ENCODE data around the gene UST.

UST gene

DNA sequence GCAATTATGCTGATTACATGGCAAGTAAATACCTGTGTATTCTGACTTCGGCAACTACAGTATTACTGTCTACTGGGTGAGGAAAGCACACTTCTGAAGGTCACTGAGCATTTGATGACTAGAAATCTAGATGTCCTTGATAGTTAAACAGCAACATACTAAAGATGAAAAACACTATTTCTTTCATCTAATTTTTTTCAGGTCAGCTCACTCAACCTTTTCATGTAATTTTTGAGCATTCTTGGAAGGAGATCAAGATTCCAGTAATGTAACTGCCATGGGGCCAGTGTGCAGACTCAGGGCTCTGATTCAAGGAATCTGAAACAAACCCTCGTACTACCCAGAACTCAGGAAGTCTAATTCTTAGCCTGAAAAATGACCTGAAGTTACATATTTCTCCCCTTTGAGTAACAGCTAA lies 348.1 kb downstream of the UST start:
- Histone ChIP-seq H2BK15ac (ENCODE audit: low read length) (no peak overlapping the region), H3K4ac (ENCODE audit: low read length) (no peak overlapping the region), H3K4me1 (ENCODE audit: control insufficient read depth in 2 of 2, insufficient read depth in 1 of 2, low read depth in 1 of 2, low read length in 2 of 2) (peaks cover 0 to 3% of the 10 kb centered on the region in 2 donors), H3K18ac (ENCODE audit: low read length) (no peak overlapping the region), H2BK120ac (ENCODE audit: low read depth, low read length) (no peak overlapping the region), H4K8ac (ENCODE audit: low read depth, low read length) (no peak overlapping the region), H2BK12ac (ENCODE audit: low read length) (no peak overlapping the region), H3K4me3 (ENCODE audit: low read length in 2 of 2) (no peak overlapping the region), H3K9ac (ENCODE audit: low read depth, low read length, poor library complexity) (no peak overlapping the region), H4K91ac (ENCODE audit: low read depth, low read length, poor library complexity) (no peak overlapping the region), H3K36me3 (replicated peaks in 1 of 2; ENCODE audit: control insufficient read depth in 2 of 2, insufficient read depth in 2 of 2, low read length in 2 of 2) (no peaks in the 10 kb centered on the region), H3K23ac (ENCODE audit: low read depth, low read length, poor library complexity) (no peak overlapping the region), H3K79me1 (ENCODE audit: low read depth, low read length) (no peaks in the 10 kb centered on the region), H3K14ac (ENCODE audit: low read length) (no peak overlapping the region), H3K4me2 (ENCODE audit: insufficient read depth, low read length, poor library complexity, severe bottlenecking) (no peak overlapping the region), H3K9me3 (replicated peaks in 1 of 2; ENCODE audit: control insufficient read depth in 2 of 2, insufficient read depth in 1 of 2, low read depth in 1 of 2, low read length in 2 of 2) (peaks cover 5 to 11% of the 10 kb centered on the region in 2 donors), H3K27me3 (ENCODE audit: control insufficient read depth in 3 of 3, insufficient read depth in 3 of 3, low read depth in 1 of 3, low read length in 3 of 3) (peaks cover 0 to 4% (median 0%) of the 10 kb centered on the region in 3 experiments), H3K27ac (replicated peaks; ENCODE audit: low read length) (no peak overlapping the region), H2AK5ac (ENCODE audit: low read depth, low read length) (no peak overlapping the region), H2AFZ (ENCODE audit: low read length) (no peak overlapping the region), H2BK5ac (ENCODE audit: low read length) (no peak overlapping the region)
- WGBS, 2 donors (ENCODE audit: extremely low coverage in 2 of 2, insufficient read length in 2 of 2, insufficient replicate concordance in 1 of 2), result no CpG with 5 or more reads among the region's 2 CpGs
- no peak for DNase-seq (ENCODE audit: low spot score)

GRCh38 chr6:149095842-149096241 lies 349.0 kb downstream of the UST start:
- H4K91ac ChIP-seq (ENCODE audit: low read depth, low read length, poor library complexity), result no peak overlapping the region
- H3K36me3 ChIP-seq (replicated peaks in 1 of 2; ENCODE audit: control insufficient read depth in 2 of 2, insufficient read depth in 2 of 2, low read length in 2 of 2), result no peaks in the 10 kb centered on the region
- H3K4me3 ChIP-seq (ENCODE audit: low read length in 2 of 2), result no peak overlapping the region
- no peak overlapping the region for H2AFZ ChIP-seq (ENCODE audit: low read length)
- no peak overlapping the region for H2BK5ac ChIP-seq (ENCODE audit: low read length)
- H3K27ac ChIP-seq (replicated peaks; ENCODE audit: low read length), result no peak overlapping the region
- H3K4ac ChIP-seq (ENCODE audit: low read length), result no peak overlapping the region
- H3K14ac ChIP-seq (ENCODE audit: low read length), result no peak overlapping the region
- no peak overlapping the region for H3K18ac ChIP-seq (ENCODE audit: low read length)
- peaks cover 0 to 3% of the 10 kb centered on the region in 2 donors for H3K4me1 ChIP-seq (ENCODE audit: control insufficient read depth in 2 of 2, insufficient read depth in 1 of 2, low read depth in 1 of 2, low read length in 2 of 2)
- H2BK15ac ChIP-seq (ENCODE audit: low read length), result no peak overlapping the region
- no peak overlapping the region for H3K23ac ChIP-seq (ENCODE audit: low read depth, low read length, poor library complexity)
- DNase-seq (ENCODE audit: low spot score), result no peak
- peaks cover 5 to 11% of the 10 kb centered on the region in 2 donors for H3K9me3 ChIP-seq (replicated peaks in 1 of 2; ENCODE audit: control insufficient read depth in 2 of 2, insufficient read depth in 1 of 2, low read depth in 1 of 2, low read length in 2 of 2)
- WGBS, 2 donors (ENCODE audit: extremely low coverage in 2 of 2, insufficient read length in 2 of 2, insufficient replicate concordance in 1 of 2), result no CpG with 5 or more reads among the region's 1 CpG
- H3K4me2 ChIP-seq (ENCODE audit: insufficient read depth, low read length, poor library complexity, severe bottlenecking), result no peak overlapping the region
- H4K8ac ChIP-seq (ENCODE audit: low read depth, low read length), result no peak overlapping the region
- H3K79me1 ChIP-seq (ENCODE audit: low read depth, low read length), result no peaks in the 10 kb centered on the region
- H2BK12ac ChIP-seq (ENCODE audit: low read length), result no peak overlapping the region
- H3K9ac ChIP-seq (ENCODE audit: low read depth, low read length, poor library complexity), result no peak overlapping the region
- H2BK120ac ChIP-seq (ENCODE audit: low read depth, low read length), result no peak overlapping the region
- no peak overlapping the region for H2AK5ac ChIP-seq (ENCODE audit: low read depth, low read length)
- H3K27me3 ChIP-seq (ENCODE audit: control insufficient read depth in 3 of 3, insufficient read depth in 3 of 3, low read depth in 1 of 3, low read length in 3 of 3), result no peaks in the 10 kb centered on the region

DNA sequence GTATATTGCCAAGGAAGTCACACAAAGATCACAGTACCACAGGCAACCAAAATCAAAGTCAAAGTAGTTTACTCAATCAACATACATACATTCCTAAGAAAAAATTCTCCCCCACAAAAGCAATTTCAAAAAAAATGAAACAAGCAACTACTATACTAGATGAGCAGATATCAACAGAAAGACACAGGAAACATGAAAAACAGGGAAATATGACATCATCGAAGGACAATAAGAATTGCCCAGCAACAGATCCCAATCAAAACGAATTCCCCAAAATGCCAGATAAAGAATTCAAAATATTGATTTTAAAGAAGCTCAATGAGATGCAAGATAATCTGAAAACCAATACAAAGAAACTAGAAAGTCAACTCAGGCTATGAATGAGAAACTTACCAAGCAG lies 351.0 kb downstream of the UST start:
- no peaks in the 10 kb centered on the region for H3K79me1 ChIP-seq (ENCODE audit: low read depth, low read length)
- no peak overlapping the region for H2BK15ac ChIP-seq (ENCODE audit: low read length)
- H3K23ac ChIP-seq (ENCODE audit: low read depth, low read length, poor library complexity), result no peak overlapping the region
- H3K27ac ChIP-seq (replicated peaks; ENCODE audit: low read length), result no peak overlapping the region
- H3K27me3 ChIP-seq (ENCODE audit: control insufficient read depth in 3 of 3, insufficient read depth in 3 of 3, low read depth in 1 of 3, low read length in 3 of 3), result no peaks in the 10 kb centered on the region
- no peak overlapping the region for H3K4ac ChIP-seq (ENCODE audit: low read length)
- no peak overlapping the region for H3K4me3 ChIP-seq (ENCODE audit: low read length in 2 of 2)
- no peak overlapping the region for H2BK5ac ChIP-seq (ENCODE audit: low read length)
- no peak overlapping the region for H2AFZ ChIP-seq (ENCODE audit: low read length)
- H3K4me2 ChIP-seq (ENCODE audit: insufficient read depth, low read length, poor library complexity, severe bottlenecking), result no peak overlapping the region
- no CpG with 5 or more reads among the region's 2 CpGs for WGBS, 2 donors (ENCODE audit: extremely low coverage in 2 of 2, insufficient read length in 2 of 2, insufficient replicate concordance in 1 of 2)
- no peak overlapping the region for H2AK5ac ChIP-seq (ENCODE audit: low read depth, low read length)
- no peak overlapping the region for H2BK12ac ChIP-seq (ENCODE audit: low read length)
- no peak overlapping the region for H2BK120ac ChIP-seq (ENCODE audit: low read depth, low read length)
- H4K91ac ChIP-seq (ENCODE audit: low read depth, low read length, poor library complexity), result no peak overlapping the region
- H3K9me3 ChIP-seq (replicated peaks in 1 of 2; ENCODE audit: control insufficient read depth in 2 of 2, insufficient read depth in 1 of 2, low read depth in 1 of 2, low read length in 2 of 2), result peaks cover 5 to 11% of the 10 kb centered on the region in 2 donors
- no peaks in the 10 kb centered on the region for H3K36me3 ChIP-seq (replicated peaks in 1 of 2; ENCODE audit: control insufficient read depth in 2 of 2, insufficient read depth in 2 of 2, low read length in 2 of 2)
- H3K9ac ChIP-seq (ENCODE audit: low read depth, low read length, poor library complexity), result no peak overlapping the region
- H3K18ac ChIP-seq (ENCODE audit: low read length), result no peak overlapping the region
- no peak overlapping the region for H3K14ac ChIP-seq (ENCODE audit: low read length)
- peaks cover 0 to 3% of the 10 kb centered on the region in 2 donors for H3K4me1 ChIP-seq (ENCODE audit: control insufficient read depth in 2 of 2, insufficient read depth in 1 of 2, low read depth in 1 of 2, low read length in 2 of 2)
- DNase-seq (ENCODE audit: low spot score), result no peak
- no peak overlapping the region for H4K8ac ChIP-seq (ENCODE audit: low read depth, low read length)

- DNase-seq (ENCODE audit: low spot score), result no peak
- Histone ChIP-seq H3K27me3 (ENCODE audit: control insufficient read depth in 3 of 3, insufficient read depth in 3 of 3, low read depth in 1 of 3, low read length in 3 of 3) (no peaks in the 10 kb centered on the region), H3K4me1 (ENCODE audit: control insufficient read depth in 2 of 2, insufficient read depth in 1 of 2, low read depth in 1 of 2, low read length in 2 of 2) (peaks cover 0 to 3% of the 10 kb centered on the region in 2 donors), H2BK120ac (ENCODE audit: low read depth, low read length) (no peak overlapping the region), H4K8ac (ENCODE audit: low read depth, low read length) (no peak overlapping the region), H3K4me2 (ENCODE audit: insufficient read depth, low read length, poor library complexity, severe bottlenecking) (no peak overlapping the region), H2BK12ac (ENCODE audit: low read length) (no peak overlapping the region), H3K79me1 (ENCODE audit: low read depth, low read length) (no peaks in the 10 kb centered on the region), H3K27ac (replicated peaks; ENCODE audit: low read length) (no peak overlapping the region), H3K23ac (ENCODE audit: low read depth, low read length, poor library complexity) (no peak overlapping the region), H2BK5ac (ENCODE audit: low read length) (no peak overlapping the region), H2AK5ac (ENCODE audit: low read depth, low read length) (no peak overlapping the region), H3K18ac (ENCODE audit: low read length) (no peak overlapping the region), H3K14ac (ENCODE audit: low read length) (no peak overlapping the region), H2BK15ac (ENCODE audit: low read length) (no peak overlapping the region), H3K4ac (ENCODE audit: low read length) (no peak overlapping the region), H4K91ac (ENCODE audit: low read depth, low read length, poor library complexity) (no peak overlapping the region), H3K36me3 (replicated peaks in 1 of 2; ENCODE audit: control insufficient read depth in 2 of 2, insufficient read depth in 2 of 2, low read length in 2 of 2) (no peaks in the 10 kb centered on the region), H2AFZ (ENCODE audit: low read length) (no peak overlapping the region), H3K9me3 (replicated peaks in 1 of 2; ENCODE audit: control insufficient read depth in 2 of 2, insufficient read depth in 1 of 2, low read depth in 1 of 2, low read length in 2 of 2) (peaks cover 5 to 11% of the 10 kb centered on the region in 2 donors), H3K9ac (ENCODE audit: low read depth, low read length, poor library complexity) (no peak overlapping the region), H3K4me3 (ENCODE audit: low read length in 2 of 2) (no peak overlapping the region)
- WGBS, 2 donors (ENCODE audit: extremely low coverage in 2 of 2, insufficient read length in 2 of 2, insufficient replicate concordance in 1 of 2), result no CpG with 5 or more reads among the region's 4 CpGs
Observed at GRCh38 chr6:149098700-149099276, 352.0 kb downstream of the UST start.
